Heart left ventricle (tissue), 13 donors: ENCODE measurements around the gene WIPF2.
"Not testable (repeated sequence)": the region's sequence is repeated elsewhere in the genome, so short reads cannot be mapped to it uniquely, and the experiment has no call there.

Experiments
- POLR2A ChIP-seq, 2 donors: fragments of 450-650 bp; IDR thresholded peaks; one replicate each; pipeline ENCODE4 v1.6.1; 2017; ENCODE audit warnings: antibody characterized with exemption in 2 of 2, mild to moderate bottlenecking in 2 of 2, moderate library complexity in 2 of 2
- TF ChIP-seq, protein P1 (sequence below), 12 donors: fragments of 200-600 bp; sonication (generic) in 4 of 12; IDR thresholded peaks; one replicate each; pipeline versions ENCODE4 v1.5.0 to v1.8.0; 2018 to 2022; ENCODE audit warnings: antibody characterized with exemption in 12 of 12, mild to moderate bottlenecking in 5 of 12
- donor health status: ischemic (EF 13 %, LVEDD 7.1; RV severe dilation, severe dysfunction).
- donor health status: DM: no; HTN: yes; CAD: no.
- donor health status: DM: no; HTN: no; CAD: no.
- donor health status: ischemic (EF 25% LVEDD 6.9; RV normal size, moderate dysfunction).
- donor health status: ischemic (EF 25% LVEDD 5.7; RV mildly dilated, moderate dysfunction).
- donor health status: ischemic (EF 35%, LVEDD 5.7; RV mildly dilated, moderate dysfunction).
- donor health status: nonischemic (EF 11% LVEDD 7.7; RV severe dilation, severe dysfunction).
- donor health status: DM: yes; HTN: yes; CAD: no.
- donor health status: PGD.
- donor health status: ischemic (EF 29% LVEDD 5.4; RV normal size, mild dysfunction).
- donor health status: nonischemic (EF 23%, LVEDD 6.1; RV moderate dilation, normal function).

DNA sequence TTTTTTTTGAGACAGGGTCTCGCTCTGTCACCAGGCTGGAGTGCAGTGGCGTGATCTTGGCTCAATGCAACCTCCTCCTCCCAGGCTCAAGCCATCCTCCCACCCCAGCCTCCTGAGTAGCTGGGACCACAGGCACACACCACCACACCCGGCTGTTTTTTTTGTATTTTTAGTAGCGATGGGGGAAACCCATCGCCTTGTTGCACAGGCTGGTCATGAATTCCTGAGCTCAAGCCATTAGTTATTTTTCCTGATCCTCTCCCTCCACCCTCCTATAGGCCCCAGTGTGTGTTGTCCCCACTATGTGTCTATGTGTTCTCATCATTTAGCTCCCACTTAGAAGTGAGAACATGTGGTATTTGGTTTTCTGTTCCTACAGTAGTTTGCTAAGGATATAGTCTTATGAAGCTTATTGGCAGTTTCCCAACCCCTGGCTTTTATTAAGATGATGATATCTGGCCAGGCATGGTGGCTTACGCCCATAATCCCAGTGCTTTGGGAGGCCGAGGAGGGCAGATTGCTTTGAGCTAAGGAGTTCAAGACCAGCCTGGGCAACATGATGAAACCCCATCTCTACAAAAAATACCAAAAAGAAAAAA is 80.2 kb downstream of the WIPF2 start:
- TF ChIP-seq, protein P1, sequence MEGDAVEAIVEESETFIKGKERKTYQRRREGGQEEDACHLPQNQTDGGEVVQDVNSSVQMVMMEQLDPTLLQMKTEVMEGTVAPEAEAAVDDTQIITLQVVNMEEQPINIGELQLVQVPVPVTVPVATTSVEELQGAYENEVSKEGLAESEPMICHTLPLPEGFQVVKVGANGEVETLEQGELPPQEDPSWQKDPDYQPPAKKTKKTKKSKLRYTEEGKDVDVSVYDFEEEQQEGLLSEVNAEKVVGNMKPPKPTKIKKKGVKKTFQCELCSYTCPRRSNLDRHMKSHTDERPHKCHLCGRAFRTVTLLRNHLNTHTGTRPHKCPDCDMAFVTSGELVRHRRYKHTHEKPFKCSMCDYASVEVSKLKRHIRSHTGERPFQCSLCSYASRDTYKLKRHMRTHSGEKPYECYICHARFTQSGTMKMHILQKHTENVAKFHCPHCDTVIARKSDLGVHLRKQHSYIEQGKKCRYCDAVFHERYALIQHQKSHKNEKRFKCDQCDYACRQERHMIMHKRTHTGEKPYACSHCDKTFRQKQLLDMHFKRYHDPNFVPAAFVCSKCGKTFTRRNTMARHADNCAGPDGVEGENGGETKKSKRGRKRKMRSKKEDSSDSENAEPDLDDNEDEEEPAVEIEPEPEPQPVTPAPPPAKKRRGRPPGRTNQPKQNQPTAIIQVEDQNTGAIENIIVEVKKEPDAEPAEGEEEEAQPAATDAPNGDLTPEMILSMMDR (IDR thresholded peaks at IDR 0.05), result not testable (repeated sequence)
- TF ChIP-seq POLR2A (IDR thresholded peaks at IDR 0.05), result not testable (repeated sequence)
